ENCODE results near the gene IL12RB1. TPM values are rescaled to one million over a fixed set of nuclear protein-coding genes. Genes with fewer than 3 reads are reported as not detected.
"Not testable (repeated sequence)": the region's sequence is repeated elsewhere in the genome, so short reads cannot be mapped to it uniquely, and the experiment has no call there.

Gene IL12RB1
- polyA plus RNA-seq, 4 donors = 0.09 to 0.47 (median 0.24) TPM

DNA sequence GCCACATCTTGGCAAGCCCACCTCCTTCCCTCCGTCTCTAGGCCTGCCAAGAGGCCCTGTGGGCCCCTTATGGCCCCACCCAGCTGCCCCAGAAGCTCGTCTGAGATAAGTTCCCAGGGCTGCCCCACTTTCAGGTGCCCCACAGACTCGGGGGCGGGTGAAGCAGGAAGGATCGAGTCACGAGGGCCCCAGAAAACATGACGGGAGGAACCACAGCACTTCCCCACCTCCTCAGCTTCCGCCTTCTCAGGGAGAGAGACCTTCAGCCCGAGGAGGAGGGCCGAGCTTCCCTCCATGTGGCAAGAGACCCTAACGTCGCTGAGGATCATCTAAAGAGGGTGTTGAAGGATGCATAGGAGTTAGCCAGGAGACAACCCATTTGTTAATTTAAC is 4.5 kb upstream of the IL12RB1 start:
- DNase-seq (ENCODE audit: low read depth in 4 of 4, low spot score in 3 of 4) = no peak

DNA sequence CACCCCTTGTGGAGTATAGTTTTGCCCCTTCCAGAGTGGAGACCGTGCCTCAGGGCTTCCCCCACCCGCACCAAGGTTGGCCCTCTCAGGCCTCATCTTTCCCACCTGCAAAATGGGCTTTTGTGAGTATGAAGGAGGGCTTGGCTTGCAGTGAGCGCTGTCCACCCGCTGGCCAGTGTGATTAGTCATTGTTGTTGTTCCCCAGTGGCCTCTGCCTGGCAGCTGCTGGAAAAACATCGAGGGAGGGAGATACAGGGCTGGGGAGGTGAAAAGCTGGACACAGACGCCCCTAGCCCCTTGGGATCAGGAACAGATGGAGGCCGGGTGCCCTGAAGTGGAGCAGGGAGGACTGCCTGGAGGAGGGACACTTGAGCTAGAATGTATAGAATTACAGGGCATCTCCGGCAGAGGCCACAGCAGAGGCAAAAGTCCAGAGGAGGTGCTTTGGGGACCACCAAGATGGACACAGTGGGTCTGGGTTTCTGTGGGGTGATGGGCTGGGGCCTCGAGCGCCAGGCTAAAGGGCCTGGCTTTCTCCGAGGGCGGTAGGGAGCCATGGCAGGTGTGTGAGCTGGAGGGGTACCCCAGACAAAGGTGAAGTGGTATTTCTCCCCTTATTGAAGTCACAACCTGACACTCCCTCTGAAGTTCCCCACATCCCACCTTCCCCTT is 3.9 kb upstream of the IL12RB1 start:
- no peak for DNase-seq (ENCODE audit: low read depth in 4 of 4, low spot score in 3 of 4)

DNA sequence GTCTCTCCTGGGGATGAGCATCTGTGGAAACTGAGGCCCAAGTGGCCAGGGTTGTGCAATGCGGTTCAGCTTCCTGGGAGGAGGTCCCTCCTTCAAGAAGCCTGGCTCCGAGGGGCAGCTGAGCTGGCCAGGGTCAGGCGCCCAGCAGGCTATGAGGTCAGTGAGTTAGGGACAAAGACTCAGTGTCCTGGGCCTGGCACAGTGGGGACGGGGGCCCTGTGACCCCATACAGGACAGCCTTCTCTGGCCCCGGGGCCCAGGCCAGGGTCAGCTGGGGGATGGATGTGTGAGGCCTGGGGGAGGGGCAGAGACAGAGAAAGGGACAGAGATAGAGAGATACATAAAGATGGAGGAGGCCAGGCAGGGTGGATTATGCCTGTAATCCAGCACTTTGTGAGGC is 3.0 kb upstream of the IL12RB1 start:
- no peak for DNase-seq (ENCODE audit: low read depth in 4 of 4, low spot score in 3 of 4)

DNA sequence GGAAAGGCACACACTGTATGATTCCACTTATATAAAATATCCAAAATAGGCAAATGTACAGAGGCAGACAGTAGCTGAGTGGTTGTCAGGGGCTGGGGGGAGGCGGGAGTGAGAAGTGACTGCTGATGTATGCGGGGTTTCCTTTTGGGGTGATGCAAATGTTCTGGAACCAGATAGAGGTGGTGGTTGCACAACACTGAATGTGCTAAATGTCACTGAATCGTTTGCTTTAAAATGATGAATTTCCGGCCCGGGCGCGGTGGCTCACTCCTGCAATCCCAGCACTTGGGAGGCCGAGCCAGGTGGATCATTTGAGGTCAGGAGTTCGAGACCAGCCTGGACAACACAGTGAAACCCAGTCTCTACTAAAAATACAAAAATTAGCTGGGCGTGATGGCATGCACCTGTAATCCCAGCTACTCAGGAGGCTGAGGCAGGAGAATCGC is 2.4 kb upstream of the IL12RB1 start:
- not testable (repeated sequence) for DNase-seq (ENCODE audit: low read depth in 4 of 4, low spot score in 3 of 4)

DNA sequence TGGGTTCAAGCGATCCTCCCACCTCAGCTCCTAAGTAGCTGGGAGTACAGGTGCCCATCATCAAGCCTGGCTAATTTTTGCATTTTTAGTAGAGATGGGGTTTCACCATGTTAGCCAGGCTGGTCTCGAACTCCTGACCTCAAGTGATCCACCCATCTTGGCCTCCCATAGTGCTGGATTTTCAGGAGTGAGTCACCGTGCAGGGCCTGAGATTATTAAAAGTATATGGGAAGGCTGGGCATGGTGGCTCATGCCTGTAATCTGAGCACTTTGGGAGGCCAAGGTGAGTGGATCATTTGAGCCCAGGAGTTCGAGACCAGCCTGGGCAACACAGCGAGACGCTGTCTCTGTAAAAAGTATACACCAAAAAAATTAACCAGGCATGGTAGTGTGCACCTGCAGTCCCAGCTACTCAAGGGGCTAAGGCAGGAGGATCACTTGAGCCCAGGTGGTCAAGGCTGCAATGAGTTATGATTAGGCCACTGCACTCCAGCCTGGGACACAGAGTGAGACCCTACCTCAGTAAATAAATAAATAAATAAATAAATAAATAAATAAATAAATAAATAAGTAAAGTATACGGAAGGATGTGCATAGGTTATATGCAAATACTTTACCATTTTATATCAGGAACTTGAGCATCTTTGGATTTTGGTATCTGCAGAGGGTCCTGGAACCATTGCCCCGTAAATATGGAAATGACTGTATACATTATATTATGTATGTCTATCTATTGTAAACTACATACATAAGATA is 854 bp downstream of the IL12RB1 start:
- DNase-seq (ENCODE audit: low read depth in 4 of 4, low spot score in 3 of 4) = no peak

DNA sequence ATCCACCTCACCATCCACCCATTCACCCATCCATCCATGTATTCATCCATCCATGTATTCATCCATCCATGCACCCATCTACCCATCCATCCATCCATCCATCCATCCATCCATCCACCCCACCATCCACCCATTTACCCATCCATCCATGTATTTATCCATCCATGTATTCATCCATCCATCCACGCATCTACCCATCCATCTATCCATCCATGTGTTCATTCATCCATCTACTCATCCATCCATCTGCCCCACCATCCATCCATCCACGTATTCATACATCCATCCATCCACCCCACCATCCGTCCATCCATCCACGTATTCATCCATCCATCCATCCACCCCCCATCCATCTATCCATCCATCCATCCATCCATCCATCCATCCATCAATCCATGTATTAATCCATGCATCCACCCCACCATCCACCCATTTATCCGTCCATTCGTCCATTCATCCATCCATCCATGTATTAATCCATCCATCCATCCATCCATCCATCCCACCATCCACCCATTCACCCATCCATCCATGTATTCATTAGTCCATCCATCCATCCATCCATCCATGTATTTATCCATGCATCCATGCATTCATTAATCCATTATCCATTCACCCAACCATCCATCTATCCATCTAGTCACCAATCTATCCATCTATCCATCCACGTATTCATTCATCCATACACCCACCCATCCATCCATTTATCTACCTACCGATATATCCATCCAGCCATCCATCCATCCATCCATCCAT is 2.6 kb downstream of the IL12RB1 start:
- DNase-seq (ENCODE audit: low read depth in 4 of 4, low spot score in 3 of 4) = no peak

DNA sequence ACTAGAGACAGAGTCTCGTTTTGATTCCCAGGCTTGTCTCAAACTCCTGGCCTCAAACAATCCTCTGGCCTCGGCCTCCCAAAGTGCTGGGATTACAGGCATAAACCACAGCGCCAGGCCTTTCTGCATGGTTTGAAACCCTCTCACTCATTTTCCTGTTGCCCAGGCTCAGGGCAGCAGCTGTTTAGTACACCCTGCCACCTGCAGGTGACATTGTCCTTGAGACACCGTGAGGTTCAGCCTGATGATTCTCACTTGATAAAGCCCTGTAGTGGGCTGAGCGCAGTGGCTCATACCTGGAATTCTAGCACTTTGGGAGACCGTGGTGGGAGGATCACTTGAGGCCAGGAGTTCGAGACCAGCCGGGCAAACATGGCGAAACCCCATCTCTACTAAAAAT is 12.5 kb downstream of the IL12RB1 start:
- DNase-seq (ENCODE audit: low read depth in 4 of 4, low spot score in 3 of 4) = no peak

DNA sequence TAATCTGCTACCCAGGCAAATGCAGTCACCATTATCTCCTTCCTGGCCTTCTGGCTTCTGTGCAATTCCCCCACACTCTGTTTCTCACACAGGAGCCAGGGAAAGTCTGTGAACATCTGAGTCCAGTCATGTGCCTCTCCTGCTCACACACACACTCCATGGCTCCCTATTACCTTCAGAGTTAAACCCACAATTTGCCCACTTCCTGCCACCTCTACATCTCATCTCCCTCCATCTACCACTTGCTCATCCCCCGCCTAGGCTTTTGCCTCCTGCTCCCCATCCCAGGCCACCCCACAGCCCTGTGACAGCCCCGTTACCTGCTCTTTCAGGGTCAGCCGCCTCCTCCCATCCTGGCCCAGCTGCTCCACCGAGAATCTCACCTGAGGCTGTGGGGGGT is 13.5 kb downstream of the IL12RB1 start:
- no peak for DNase-seq (ENCODE audit: low read depth in 4 of 4, low spot score in 3 of 4)

DNA sequence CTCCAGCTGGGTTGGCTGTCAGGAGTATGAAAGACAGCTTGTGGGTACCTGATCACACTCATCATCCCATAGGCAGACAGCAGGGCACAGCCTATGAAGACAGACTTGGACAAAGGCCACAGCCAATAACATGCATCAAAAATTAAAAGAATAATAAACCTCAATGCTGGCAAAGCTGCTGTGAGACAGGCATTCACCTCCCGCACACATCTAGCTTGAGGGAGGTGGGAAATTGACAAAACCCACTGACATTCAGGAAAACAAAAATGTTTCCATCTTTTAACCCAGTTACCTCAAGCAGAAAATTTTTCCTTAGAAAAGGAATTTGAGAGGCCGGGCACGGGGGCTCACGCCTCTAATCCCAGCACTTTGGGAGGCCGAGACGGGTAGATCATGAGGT is 14.4 kb downstream of the IL12RB1 start:
- DNase-seq (ENCODE audit: low read depth in 4 of 4, low spot score in 3 of 4) = no peak

DNA sequence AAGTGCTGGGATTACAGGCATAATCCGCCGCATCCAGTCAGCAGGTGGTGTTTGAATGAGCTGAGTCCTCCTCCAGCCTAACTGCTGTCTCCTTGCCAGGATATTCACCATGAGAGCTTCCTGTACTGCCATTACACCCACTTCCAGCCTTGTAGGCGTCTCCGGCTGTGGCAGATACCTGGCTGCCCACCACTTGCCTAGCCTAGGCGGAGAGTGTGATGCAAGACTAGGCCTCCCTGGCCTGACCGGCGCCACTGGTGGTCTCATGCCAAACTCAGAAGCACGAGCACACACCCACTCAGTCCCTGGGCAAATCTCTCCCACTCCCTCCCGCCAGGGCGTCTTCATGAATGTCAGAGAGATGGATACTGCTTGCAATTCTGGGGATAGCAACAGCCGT is 16.6 kb downstream of the IL12RB1 start:
- no peak for DNase-seq (ENCODE audit: low read depth in 4 of 4, low spot score in 3 of 4)

DNA sequence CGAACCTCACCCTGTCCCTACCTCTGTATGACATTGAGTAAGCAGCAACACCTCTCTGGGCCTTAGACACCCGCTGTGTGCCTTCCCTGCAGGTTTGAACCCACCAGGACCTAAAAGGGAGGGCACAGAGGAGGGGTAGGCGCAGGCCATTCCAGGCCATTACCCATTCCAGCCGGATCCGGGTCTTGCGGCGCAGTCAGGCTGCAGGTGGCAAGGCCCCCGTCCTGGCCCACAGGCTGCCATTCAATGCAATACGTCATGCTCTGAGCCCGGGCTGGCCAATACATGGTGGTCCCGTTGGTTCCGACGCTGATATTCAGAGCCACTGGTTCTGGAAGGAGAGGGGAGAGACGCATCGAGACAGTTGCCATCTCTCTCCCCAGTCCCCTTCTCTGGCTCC is 17.4 kb downstream of the IL12RB1 start:
- DNase-seq (ENCODE audit: low read depth in 4 of 4, low spot score in 3 of 4) = no peak

DNA sequence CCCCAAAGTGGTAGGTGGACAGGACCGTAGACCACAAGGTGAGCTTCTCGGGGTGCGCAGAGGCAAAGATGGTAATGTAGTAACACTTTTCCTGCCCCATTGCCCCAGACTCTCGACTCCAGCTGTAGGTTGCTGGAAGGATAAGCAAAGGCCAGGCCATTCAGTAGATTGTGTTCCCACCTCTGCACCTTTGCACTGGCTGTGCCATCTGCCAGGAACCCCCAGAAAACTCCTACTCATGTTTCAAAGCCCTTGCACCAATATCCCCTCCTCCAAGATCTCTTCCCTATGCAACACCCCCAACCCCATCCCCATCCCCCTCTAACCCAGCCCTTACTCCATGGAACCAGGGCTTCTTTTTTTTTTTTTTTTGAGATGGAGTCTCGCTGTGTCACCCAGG is 18.3 kb downstream of the IL12RB1 start:
- DNase-seq (ENCODE audit: low read depth in 4 of 4, low spot score in 3 of 4) = no peak

DNA sequence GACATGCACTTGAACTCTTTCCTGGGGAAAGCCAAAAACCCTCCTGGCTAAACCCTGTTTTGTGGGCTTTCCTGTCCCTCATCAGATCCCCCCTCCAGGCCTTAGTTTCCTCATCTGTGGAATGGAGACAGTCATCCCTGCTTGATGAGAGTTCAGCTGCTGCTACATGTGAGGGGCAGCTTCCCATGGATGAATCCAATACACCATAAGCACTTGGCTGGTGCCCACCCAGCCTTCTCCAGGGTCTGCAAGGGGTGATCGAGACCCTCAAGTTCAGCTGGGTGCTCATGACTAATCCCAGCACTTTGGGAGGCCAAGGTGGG is 21.6 kb downstream of the IL12RB1 start:
- DNase-seq (ENCODE audit: low read depth in 4 of 4, low spot score in 3 of 4) = no peak

DNA sequence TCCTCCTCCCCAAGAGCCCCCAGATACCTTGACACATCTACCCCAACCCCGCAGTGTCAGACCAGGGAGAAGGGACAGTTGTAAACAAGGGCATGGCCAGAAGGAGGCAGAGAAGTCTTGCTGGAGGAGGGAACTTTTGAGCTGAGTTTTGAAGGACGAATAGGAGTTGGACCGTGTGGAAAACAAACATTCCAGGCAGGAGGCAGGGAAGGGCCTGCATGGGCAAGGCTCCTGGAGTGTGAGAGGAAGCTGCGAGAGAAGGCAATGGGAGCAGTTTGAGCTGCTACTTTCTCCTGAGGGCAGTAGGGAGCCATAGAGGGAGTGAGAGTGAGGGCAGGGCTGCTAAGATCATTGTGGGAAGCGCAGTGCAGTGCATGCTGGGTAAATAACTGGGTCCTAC is 23.3 kb downstream of the IL12RB1 start:
- no peak for DNase-seq (ENCODE audit: low read depth in 4 of 4, low spot score in 3 of 4)

DNA sequence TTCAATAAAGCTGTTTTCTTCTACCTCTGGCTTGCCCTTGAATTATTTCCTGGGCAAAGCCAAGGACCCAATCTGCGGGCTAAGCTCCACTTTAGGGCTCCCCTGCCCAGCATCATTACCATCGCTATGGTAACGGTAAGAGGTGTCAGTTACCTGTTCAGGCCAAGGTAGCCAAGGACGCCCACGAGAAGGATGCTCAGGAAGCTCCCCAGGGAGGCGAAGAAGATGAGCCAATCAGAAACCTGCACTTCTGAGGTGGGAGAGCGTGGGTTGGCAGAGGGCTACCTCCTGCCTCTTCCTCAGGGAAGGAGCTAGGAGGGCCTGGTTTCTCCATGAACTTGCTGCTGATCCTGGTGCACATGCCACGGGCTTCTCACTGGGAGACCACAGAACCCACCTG is 24.7 kb downstream of the IL12RB1 start:
- DNase-seq (ENCODE audit: low read depth in 4 of 4, low spot score in 3 of 4) = no peak

DNA sequence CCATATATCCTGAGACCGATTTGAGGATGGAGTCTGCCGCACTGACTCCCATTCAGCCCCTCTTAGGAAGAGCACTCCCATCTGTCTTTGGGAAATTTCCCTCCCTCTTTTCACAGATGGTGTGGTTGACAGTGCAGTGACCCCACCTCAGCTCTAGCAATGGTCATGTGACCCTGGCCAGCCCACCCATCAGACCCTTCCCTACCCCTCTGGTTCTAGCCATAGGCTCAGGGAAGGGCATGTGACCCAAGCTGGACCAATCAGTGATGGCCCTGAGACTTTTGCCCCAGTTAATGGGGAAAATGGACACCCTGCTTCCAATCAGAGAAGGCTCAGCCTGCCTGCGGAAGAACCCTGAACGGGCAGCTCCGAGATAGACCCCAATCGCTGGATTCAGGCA is 26.3 kb downstream of the IL12RB1 start:
- no peak for DNase-seq (ENCODE audit: low read depth in 4 of 4, low spot score in 3 of 4)

DNA sequence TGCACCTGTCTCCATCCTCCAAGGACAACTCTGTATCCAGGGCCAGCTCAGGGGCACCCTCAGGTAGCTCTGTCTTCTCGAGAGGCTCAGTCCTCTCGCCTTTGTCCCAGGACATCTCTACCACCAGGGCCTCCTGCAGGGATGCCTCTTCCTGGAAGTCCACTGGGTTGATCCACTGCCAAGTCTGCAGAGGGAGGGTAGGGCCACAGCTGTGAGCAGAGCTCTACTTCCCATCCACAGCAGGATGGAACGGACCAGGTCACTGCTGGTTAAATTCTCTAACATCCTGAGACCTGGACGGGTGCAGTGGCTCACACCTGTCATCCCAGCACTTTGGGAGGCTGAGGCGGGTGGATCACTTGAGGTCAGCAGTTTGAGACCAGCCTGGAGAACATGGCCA is 26.8 kb downstream of the IL12RB1 start:
- DNase-seq (ENCODE audit: low read depth in 4 of 4, low spot score in 3 of 4) = no peak

DNA sequence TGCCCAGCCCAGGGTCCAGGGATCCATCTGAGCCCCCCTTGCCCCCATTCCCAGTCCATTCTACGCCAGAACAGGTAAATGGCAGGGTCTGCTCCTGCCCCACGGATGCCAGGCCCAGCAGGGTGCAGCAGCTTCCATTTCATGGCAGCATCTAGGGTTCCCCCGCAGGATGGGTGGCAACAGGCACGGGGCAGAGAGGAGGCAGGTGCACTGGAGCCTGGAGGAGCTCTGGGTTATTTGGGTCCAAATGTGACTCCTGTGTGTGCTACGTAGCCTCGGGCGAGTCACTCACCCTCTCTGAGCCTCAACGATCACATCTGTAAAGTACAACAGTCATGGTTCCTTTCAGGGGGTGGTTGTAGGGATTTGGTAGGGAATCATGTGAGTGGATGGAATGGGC is 27.4 kb downstream of the IL12RB1 start:
- DNase-seq (ENCODE audit: low read depth in 4 of 4, low spot score in 3 of 4) = no peak

DNA sequence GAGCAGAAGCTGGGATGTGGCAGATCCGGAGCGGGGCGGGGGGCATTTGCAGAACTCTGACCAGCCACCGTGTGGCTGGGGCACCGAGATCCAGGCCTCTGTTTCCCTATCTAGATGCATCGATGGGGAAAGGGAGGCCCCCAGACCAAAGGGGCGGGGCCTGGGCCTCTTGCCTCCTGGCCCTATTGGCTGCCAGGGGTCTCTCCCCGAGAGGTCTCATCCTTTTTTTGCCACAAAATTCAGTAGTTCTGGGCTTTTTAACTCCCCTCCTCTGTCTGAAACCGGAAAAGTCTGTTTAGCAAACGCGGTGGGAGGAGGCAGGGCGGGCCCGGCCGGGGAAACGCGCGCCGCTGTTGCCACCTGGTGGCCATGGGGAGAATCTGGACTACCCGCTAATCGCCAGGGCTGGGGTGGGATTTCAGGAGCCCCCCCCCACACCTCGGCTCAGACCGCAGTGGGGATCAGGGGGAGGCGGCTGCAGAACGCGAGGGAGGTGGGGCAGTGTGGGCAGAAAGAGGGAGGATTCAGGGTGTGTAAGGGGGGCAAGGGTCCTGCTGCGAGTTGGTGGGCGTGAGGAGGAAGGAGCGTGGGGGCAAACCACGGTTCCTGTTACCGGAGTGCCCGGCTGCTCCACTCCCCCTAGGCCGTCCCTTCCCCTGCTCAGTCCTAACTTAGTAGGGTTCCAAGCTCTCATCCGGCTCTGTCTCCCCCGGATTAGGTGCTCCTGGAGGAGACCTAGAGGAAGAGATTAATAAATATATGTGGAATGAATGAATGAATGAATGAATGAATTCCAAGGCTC is 28.3 kb downstream of the IL12RB1 start:
- DNase-seq (ENCODE audit: low read depth in 4 of 4, low spot score in 3 of 4) = peak; percentile 55 to 67 (median 62)

DNA sequence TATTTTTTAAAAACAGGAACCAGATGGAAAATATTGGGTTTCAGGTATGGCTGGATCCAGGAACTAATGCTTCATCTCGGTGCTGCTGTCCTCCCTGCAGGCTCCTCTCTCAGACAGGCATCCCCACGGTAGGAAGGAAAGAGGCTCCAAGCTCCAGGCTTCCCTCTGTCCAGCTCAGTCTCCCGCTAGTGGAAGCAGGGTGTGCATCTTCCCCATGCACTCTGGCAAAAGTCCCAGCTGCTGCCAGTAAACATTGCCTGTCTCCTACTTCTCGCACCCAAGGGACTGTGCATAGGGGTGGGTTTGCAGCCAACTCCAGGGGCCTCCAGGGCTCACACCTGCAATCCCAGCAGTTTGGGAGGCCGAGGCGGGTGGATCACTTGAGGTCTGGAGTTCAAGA is 29.2 kb downstream of the IL12RB1 start:
- DNase-seq (ENCODE audit: low read depth in 4 of 4, low spot score in 3 of 4) = no peak

DNA sequence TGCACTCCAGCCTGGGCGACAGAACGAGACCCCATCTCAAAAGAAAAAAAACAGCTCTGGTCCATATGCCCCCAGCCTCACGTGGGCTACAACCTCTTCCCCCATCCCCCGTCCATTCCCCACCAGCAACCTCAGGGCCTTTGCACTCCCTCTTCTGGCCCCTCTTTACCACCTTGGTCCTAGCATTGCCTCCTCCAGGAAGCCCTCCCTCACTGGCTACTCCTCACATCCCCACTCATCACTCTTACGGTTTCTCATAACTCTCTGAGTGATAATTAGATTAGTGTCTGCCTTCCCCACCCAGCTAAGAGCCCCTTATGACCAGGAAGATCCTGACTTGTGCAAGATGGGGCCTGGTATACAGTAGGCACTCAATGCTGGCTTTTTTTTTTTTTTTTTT is 30.8 kb downstream of the IL12RB1 start:
- DNase-seq (ENCODE audit: low read depth in 4 of 4, low spot score in 3 of 4) = no peak
